ENCODE data around the gene METTL23.

- TF ChIP-seq CTCF (optimal IDR thresholded peaks at IDR 0.05 in 1 of 3, IDR thresholded peaks at IDR 0.05 in 1 of 3, conservative IDR thresholded peaks at IDR 0.05 in 1 of 3; ENCODE audit: extremely low read depth in 1 of 3, insufficient read depth in 2 of 3, low read length in 3 of 3), result no peak
- no peak for TF ChIP-seq EZH2 (IDR thresholded peaks at IDR 0.05; ENCODE audit: low read length)
These were observed 9.1 kb downstream of the METTL23 start for GRCh38 chr17:76735586-76736348.
